Upper lobe of left lung (tissue), 6 donors: ENCODE measurements around the gene CDH18. TPM values are rescaled to one million over a fixed set of nuclear protein-coding genes. Genes with fewer than 3 reads are reported as not detected.

Experiments
- ATAC-seq, 2 donors: fragments of 200-7000 bp; cut with Tn5 transposase; one replicate each; pipeline ENCODE4 v1.9.1; 2022; ENCODE audit warnings: mild to moderate bottlenecking in 2 of 2, moderate library complexity in 2 of 2; ENCODE audit not compliant: low FRiP score in 2 of 2
- DNase-seq, 2 donors: peaks; one replicate each; pipeline ENCODE4 v3.0.0-alpha.2; 2019 to 2020
- H3K27ac ChIP-seq, 4 donors: fragments of 200-600 bp; sonication (generic); one replicate each; pipeline ENCODE4 v1.5.1; 2016 to 2019
- H3K27me3 ChIP-seq, 4 donors: fragments of 200-600 bp; sonication (generic); one replicate each; pipeline ENCODE4 v1.5.1; 2017 to 2019
- H3K36me3 ChIP-seq, 4 donors: fragments of 200-600 bp; sonication (generic); one replicate each; pipeline ENCODE4 v1.5.1; 2016 to 2019
- H3K4me1 ChIP-seq, 4 donors: fragments of 200-600 bp; sonication (generic); one replicate each; pipeline ENCODE4 v1.5.1; 2018 to 2019
- H3K4me3 ChIP-seq, 4 donors: fragments of 200-600 bp; sonication (generic); one replicate each; pipeline ENCODE4 v1.5.1; 2017 to 2019; ENCODE audit warnings: mild to moderate bottlenecking in 2 of 4, moderate library complexity in 1 of 4
- H3K9me3 ChIP-seq, 4 donors: fragments of 200-600 bp; sonication (generic); one replicate each; pipeline ENCODE4 v1.5.1; 2018 to 2019
- EP300 ChIP-seq, 4 donors: sonication (generic); formaldehyde crosslinking; IDR thresholded peaks; one replicate each; pipeline ENCODE4 v1.5.1; 2017; ENCODE audit warnings: antibody characterized with exemption in 4 of 4, control low read depth in 2 of 4
- POLR2A ChIP-seq, 4 donors: fragments of 450-650 bp; IDR thresholded peaks; one replicate each; pipeline ENCODE4 v1.5.1; 2016 to 2017; ENCODE audit warnings: antibody characterized with exemption in 4 of 4, mild to moderate bottlenecking in 2 of 4
- POLR2AphosphoS5 ChIP-seq, 2 donors: sonication (generic); formaldehyde crosslinking; IDR thresholded peaks; one replicate each; pipeline ENCODE4 v1.5.1; 2017; ENCODE audit warnings: antibody characterized with exemption in 2 of 2
- WGBS, 2 donors: methylation state at CpG; one replicate each; pipeline ENCODE4 v1.1.5; 2017 to 2018; 5-methylcytosine and 5-hydroxymethylcytosine counted together
- total RNA-seq, 6 donors: library from RNA; depleted of rRNA in 4 of 6; stranded (reverse); fragments of >200 nt in 4 of 6; gene quantifications; one replicate each; pipeline versions ENCODE4 v1.1.0 to v1.2.1, GENCODE V29; 2016 to 2021
- TF ChIP-seq, protein P1 (sequence below), 6 experiments: fragments of 450-650 bp in 4 of 6; fragments of 200-600 bp in 2 of 6; sonication (generic) in 2 of 6; IDR thresholded peaks; one replicate each; pipeline ENCODE4 v1.5.1; 2016 to 2019; ENCODE audit warnings: antibody characterized with exemption in 6 of 6
- donor health status: DM: no; HTN: no; CAD: no; lungs with moderate emphysema.
- donor health status: DM: no; HTN: yes; CAD: no; lungs with severe emphysema.

CDH18 gene
- total RNA-seq, 6 donors from 2014 or later, result not detected

DNA sequence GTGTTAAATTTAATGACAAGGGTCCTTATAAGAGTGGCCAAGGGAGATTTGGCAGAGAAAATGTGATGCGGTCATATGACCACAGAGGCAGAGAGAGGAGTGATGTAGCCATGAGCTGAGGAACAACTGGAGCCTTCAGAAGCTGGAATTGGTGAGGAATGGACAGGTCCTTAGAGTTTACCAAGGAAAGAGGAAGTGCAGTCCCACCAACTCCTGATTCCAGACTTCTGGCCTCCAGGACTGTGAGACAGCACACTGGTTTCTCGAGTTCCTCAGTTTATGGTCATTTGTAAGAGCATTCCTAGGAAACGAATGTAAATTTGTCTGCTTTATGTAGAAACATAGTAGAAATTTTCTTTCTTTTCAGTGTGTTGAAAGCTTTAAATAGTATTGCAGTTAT is 410.1 kb downstream of the CDH18 start:
- Histone ChIP-seq H3K27ac (no peak overlapping the region), H3K4me3 (no peak overlapping the region), H3K4me1 (no peaks in the 10 kb centered on the region), H3K27me3 (no peaks in the 10 kb centered on the region), H3K36me3 (no peaks in the 10 kb centered on the region), H3K9me3 (no peaks in the 10 kb centered on the region)
- DNase-seq (no peak), ATAC-seq (no peak)
- TF ChIP-seq POLR2A (IDR thresholded peaks at IDR 0.05) (no peak), EP300 (IDR thresholded peaks at IDR 0.05) (no peak), POLR2AphosphoS5 (IDR thresholded peaks at IDR 0.05) (no peak)
- TF ChIP-seq, protein P1, sequence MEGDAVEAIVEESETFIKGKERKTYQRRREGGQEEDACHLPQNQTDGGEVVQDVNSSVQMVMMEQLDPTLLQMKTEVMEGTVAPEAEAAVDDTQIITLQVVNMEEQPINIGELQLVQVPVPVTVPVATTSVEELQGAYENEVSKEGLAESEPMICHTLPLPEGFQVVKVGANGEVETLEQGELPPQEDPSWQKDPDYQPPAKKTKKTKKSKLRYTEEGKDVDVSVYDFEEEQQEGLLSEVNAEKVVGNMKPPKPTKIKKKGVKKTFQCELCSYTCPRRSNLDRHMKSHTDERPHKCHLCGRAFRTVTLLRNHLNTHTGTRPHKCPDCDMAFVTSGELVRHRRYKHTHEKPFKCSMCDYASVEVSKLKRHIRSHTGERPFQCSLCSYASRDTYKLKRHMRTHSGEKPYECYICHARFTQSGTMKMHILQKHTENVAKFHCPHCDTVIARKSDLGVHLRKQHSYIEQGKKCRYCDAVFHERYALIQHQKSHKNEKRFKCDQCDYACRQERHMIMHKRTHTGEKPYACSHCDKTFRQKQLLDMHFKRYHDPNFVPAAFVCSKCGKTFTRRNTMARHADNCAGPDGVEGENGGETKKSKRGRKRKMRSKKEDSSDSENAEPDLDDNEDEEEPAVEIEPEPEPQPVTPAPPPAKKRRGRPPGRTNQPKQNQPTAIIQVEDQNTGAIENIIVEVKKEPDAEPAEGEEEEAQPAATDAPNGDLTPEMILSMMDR (IDR thresholded peaks at IDR 0.05), result no peak
- 70 to 81% methylated on average over 3 of the region's 3 CpGs for WGBS, 2 donors

DNA sequence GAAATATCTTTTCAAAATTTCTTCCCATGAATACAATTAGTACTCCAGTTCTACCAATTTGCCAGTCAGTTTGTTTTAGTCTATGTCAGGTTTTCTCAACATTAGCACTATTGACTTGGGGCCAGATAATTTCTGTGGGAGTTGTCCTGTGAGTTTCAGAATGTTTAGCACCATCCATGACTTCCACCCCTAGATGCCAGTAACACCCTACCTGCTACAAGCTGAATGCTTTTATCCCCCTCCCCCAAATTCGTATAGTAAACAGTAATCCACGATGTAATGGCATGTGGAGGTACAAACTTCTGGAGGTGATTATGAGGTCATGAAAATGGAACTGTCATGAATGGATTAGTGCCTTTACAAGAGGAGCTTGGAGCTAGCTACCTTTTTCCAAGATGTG is 420.0 kb downstream of the CDH18 start:
- no peak for TF ChIP-seq POLR2AphosphoS5 (IDR thresholded peaks at IDR 0.05)
- no peak for TF ChIP-seq POLR2A (IDR thresholded peaks at IDR 0.05)
- TF ChIP-seq, protein P1 (IDR thresholded peaks at IDR 0.05), result no peak
- TF ChIP-seq EP300 (IDR thresholded peaks at IDR 0.05), result no peak
- Histone ChIP-seq H3K9me3 (no peaks in the 10 kb centered on the region), H3K27me3 (no peaks in the 10 kb centered on the region), H3K4me1 (no peaks in the 10 kb centered on the region), H3K27ac (no peak overlapping the region), H3K36me3 (no peaks in the 10 kb centered on the region), H3K4me3 (no peak overlapping the region)
- WGBS, 2 donors, result 56 to 84% methylated on average over 2 of the region's 2 CpGs
- ATAC-seq (no peak), DNase-seq (no peak)

DNA sequence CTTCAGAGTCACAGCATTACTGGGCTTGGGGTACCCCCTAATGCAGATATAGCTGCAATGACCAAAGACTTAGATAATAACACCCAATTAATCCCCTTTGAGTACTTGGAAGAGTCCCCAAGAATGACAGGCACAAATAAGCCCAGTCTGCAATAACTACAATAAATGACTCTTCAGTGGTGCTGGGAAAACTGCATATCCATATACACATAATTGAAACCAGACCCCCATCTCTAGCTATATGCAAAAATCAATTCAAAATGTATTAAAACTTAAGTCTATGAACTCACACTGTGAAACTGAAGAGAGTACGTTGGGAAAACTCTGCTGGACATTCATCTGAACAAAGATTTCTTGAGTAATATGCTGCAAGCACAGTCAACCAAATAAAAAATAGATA is 422.5 kb downstream of the CDH18 start:
- TF ChIP-seq, protein P1 (IDR thresholded peaks at IDR 0.05), result no peak
- TF ChIP-seq POLR2AphosphoS5 (IDR thresholded peaks at IDR 0.05), result no peak
- no peak for TF ChIP-seq POLR2A (IDR thresholded peaks at IDR 0.05)
- TF ChIP-seq EP300 (IDR thresholded peaks at IDR 0.05), result no peak
- H3K27ac ChIP-seq, result no peak overlapping the region
- H3K36me3 ChIP-seq, result no peaks in the 10 kb centered on the region
- 62 to 70% methylated on average over 1 of the region's 1 CpG for WGBS, 2 donors
- no peaks in the 10 kb centered on the region for H3K9me3 ChIP-seq
- no peaks in the 10 kb centered on the region for H3K27me3 ChIP-seq
- no peak for ATAC-seq
- no peaks in the 10 kb centered on the region for H3K4me1 ChIP-seq
- no peak overlapping the region for H3K4me3 ChIP-seq
- no peak for DNase-seq

DNA sequence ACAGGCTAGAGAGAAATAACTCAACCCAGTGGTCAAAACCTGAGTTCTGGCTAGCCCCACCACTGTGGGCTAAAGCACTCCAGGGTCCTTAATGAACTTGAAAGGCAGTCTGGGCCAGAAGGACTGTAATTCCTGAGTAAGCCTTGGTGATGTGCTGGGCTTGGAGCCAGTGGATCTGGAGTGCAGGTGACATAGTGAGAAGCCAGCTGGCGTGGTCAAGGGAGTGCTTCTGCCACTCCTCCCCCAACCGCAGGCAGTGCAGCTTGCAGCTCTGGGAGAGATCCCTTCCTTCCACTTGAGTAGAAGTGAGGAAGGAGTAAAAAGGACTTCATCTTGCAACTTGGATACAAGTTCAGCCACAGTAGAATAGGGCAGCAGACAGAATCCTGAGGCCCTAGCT is 424.0 kb downstream of the CDH18 start:
- Histone ChIP-seq H3K27ac (no peak overlapping the region), H3K4me3 (no peak overlapping the region), H3K9me3 (no peaks in the 10 kb centered on the region), H3K36me3 (no peaks in the 10 kb centered on the region), H3K4me1 (no peaks in the 10 kb centered on the region), H3K27me3 (no peaks in the 10 kb centered on the region)
- ATAC-seq, result no peak
- no peak for DNase-seq
- TF ChIP-seq, protein P1 (IDR thresholded peaks at IDR 0.05), result no peak
- TF ChIP-seq EP300 (IDR thresholded peaks at IDR 0.05) (no peak), POLR2AphosphoS5 (IDR thresholded peaks at IDR 0.05) (no peak), POLR2A (IDR thresholded peaks at IDR 0.05) (no peak)
- 78 to 83% methylated on average over 2 of the region's 2 CpGs for WGBS, 2 donors

DNA sequence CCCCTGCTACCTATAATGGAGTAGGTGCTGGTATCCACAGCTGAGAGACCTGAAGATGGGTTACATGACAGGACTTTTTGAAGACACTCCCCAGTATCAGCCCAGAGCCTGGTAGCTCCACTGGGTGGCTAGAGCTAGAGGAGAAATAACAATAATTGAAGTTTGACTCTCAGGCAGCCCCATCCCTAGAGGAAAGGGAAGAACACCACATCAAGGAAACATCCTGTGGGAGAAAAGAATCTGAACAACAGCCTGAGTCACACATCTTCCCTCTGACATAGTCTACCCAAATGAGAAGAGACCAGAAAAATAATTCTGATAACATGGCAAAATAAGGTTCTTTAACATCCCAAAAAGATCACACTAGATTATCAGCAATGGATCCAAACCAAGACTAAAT is 432.1 kb downstream of the CDH18 start:
- TF ChIP-seq EP300 (IDR thresholded peaks at IDR 0.05) (no peak), POLR2AphosphoS5 (IDR thresholded peaks at IDR 0.05) (no peak), POLR2A (IDR thresholded peaks at IDR 0.05) (no peak)
- TF ChIP-seq, protein P1 (IDR thresholded peaks at IDR 0.05), result no peak
- no peaks in the 10 kb centered on the region for H3K36me3 ChIP-seq
- no peak overlapping the region for H3K27ac ChIP-seq
- H3K4me3 ChIP-seq, result no peak overlapping the region
- H3K27me3 ChIP-seq, result no peaks in the 10 kb centered on the region
- no peak for DNase-seq
- H3K9me3 ChIP-seq, result no peaks in the 10 kb centered on the region
- no peaks in the 10 kb centered on the region for H3K4me1 ChIP-seq
- ATAC-seq, result no peak
